Measurements from ENCODE around the gene PDCD2.

The PDCD2 gene

DNA sequence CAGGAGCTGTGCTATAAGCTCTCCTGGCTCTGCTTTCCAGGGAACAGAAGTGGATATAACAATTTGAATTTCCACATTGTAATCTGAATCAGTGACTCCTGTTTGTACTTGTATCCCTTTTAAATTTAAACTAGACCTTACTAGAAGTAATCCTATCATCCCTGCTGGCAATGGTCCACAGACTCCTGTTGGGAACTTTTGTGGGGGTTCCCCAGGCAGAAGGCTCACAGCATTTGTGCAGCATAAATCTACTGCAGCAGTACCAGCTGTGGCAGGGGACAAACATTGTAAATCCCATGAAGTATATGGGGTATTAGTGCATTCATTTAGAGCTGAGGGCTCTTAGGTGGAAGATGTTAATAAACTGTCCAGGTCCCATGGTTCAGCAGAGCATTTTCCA, 12.0 kb upstream of the PDCD2 start (continued):
- TF ChIP-seq, protein P1, sequence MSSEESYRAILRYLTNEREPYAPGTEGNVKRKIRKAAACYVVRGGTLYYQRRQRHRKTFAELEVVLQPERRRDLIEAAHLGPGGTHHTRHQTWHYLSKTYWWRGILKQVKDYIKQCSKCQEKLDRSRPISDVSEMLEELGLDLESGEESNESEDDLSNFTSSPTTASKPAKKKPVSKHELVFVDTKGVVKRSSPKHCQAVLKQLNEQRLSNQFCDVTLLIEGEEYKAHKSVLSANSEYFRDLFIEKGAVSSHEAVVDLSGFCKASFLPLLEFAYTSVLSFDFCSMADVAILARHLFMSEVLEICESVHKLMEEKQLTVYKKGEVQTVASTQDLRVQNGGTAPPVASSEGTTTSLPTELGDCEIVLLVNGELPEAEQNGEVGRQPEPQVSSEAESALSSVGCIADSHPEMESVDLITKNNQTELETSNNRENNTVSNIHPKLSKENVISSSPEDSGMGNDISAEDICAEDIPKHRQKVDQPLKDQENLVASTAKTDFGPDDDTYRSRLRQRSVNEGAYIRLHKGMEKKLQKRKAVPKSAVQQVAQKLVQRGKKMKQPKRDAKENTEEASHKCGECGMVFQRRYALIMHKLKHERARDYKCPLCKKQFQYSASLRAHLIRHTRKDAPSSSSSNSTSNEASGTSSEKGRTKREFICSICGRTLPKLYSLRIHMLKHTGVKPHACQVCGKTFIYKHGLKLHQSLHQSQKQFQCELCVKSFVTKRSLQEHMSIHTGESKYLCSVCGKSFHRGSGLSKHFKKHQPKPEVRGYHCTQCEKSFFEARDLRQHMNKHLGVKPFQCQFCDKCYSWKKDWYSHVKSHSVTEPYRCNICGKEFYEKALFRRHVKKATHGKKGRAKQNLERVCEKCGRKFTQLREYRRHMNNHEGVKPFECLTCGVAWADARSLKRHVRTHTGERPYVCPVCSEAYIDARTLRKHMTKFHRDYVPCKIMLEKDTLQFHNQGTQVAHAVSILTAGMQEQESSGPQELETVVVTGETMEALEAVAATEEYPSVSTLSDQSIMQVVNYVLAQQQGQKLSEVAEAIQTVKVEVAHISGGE (tag by site-specific recombination; conservative IDR thresholded peaks at IDR 0.05; ENCODE audit: low read depth) = no peak
- TF ChIP-seq HOXC10 (CRISPR knock-in tag; IDR thresholded peaks at IDR 0.05) (no peak), RBAK (tag by site-specific recombination; IDR thresholded peaks at IDR 0.05) (no peak), KLF9 (tag by site-specific recombination; IDR thresholded peaks at IDR 0.05; ENCODE audit: low read depth) (no peak), ZNF132 (tag by site-specific recombination; IDR thresholded peaks at IDR 0.05; ENCODE audit: borderline replicate concordance) (no peak), ZNF670 (tag by site-specific recombination; IDR thresholded peaks at IDR 0.05; ENCODE audit: low read depth) (no peak), ZNF266 (tag by site-specific recombination; IDR thresholded peaks at IDR 0.05; ENCODE audit: low read depth) (no peak)

DNA sequence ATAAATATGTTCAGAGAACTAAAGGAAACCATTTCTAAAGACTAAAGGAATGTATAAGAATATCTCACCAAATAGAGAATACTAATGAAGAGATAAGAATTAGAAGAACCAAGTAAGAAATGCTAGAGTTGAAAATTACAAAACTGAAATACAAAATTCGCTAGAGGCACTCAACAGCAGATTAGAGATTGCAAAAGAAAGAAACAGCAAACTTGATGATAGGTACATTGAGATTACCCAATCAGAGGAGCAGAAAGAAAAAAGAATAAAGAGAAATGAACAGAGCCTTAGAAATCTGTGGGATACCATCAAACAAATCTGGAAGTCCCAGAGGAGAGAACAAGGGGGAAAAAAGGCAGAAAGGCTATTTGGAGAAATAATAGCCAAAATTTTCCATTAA, 6.3 kb upstream of the PDCD2 start:
- ChIA-PET POLR2A (no interaction called here), CTCF (interaction anchor here (0.9 kb wide), 1 partner anchor 50 kb away, joined by 4 read pairs; no protein-coding TSS in a partner anchor)
- Histone ChIP-seq H3K27ac (ENCODE audit: extremely low read depth, low read depth, low read length) (no peak overlapping the region), H3K4me3 (ENCODE audit: low read depth, low read length) (no peak overlapping the region), H3K36me3 (ENCODE audit: control insufficient read depth in 2 of 2, insufficient read depth in 1 of 2, low read length in 2 of 2) (no peaks in the 10 kb centered on the region), H3K4me1 (ENCODE audit: control insufficient read depth, insufficient read depth, low read length) (no peaks in the 10 kb centered on the region), H3K9me3 (ENCODE audit: control insufficient read depth, insufficient read depth, low read depth, low read length) (no peaks in the 10 kb centered on the region)
- TF ChIP-seq, protein P2, sequence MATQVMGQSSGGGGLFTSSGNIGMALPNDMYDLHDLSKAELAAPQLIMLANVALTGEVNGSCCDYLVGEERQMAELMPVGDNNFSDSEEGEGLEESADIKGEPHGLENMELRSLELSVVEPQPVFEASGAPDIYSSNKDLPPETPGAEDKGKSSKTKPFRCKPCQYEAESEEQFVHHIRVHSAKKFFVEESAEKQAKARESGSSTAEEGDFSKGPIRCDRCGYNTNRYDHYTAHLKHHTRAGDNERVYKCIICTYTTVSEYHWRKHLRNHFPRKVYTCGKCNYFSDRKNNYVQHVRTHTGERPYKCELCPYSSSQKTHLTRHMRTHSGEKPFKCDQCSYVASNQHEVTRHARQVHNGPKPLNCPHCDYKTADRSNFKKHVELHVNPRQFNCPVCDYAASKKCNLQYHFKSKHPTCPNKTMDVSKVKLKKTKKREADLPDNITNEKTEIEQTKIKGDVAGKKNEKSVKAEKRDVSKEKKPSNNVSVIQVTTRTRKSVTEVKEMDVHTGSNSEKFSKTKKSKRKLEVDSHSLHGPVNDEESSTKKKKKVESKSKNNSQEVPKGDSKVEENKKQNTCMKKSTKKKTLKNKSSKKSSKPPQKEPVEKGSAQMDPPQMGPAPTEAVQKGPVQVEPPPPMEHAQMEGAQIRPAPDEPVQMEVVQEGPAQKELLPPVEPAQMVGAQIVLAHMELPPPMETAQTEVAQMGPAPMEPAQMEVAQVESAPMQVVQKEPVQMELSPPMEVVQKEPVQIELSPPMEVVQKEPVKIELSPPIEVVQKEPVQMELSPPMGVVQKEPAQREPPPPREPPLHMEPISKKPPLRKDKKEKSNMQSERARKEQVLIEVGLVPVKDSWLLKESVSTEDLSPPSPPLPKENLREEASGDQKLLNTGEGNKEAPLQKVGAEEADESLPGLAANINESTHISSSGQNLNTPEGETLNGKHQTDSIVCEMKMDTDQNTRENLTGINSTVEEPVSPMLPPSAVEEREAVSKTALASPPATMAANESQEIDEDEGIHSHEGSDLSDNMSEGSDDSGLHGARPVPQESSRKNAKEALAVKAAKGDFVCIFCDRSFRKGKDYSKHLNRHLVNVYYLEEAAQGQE (tag by site-specific recombination; IDR thresholded peaks at IDR 0.05) = no peak
- TF ChIP-seq, protein P3, sequence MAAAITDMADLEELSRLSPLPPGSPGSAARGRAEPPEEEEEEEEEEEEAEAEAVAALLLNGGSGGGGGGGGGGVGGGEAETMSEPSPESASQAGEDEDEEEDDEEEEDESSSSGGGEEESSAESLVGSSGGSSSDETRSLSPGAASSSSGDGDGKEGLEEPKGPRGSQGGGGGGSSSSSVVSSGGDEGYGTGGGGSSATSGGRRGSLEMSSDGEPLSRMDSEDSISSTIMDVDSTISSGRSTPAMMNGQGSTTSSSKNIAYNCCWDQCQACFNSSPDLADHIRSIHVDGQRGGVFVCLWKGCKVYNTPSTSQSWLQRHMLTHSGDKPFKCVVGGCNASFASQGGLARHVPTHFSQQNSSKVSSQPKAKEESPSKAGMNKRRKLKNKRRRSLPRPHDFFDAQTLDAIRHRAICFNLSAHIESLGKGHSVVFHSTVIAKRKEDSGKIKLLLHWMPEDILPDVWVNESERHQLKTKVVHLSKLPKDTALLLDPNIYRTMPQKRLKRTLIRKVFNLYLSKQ (tag by site-specific recombination; IDR thresholded peaks at IDR 0.05; ENCODE audit: borderline replicate concordance) = no peak
- TF ChIP-seq ZNF768 (tag by site-specific recombination; IDR thresholded peaks at IDR 0.05) (no peak), KLF10 (tag by site-specific recombination; IDR thresholded peaks at IDR 0.05) (no peak), ZNF121 (tag by site-specific recombination; IDR thresholded peaks at IDR 0.05) (no peak), ZNF302 (tag by site-specific recombination; IDR thresholded peaks at IDR 0.05; ENCODE audit: low read depth) (no peak), ZNF221 (tag by site-specific recombination; IDR thresholded peaks at IDR 0.05; ENCODE audit: borderline replicate concordance) (no peak), ZNF529 (tag by site-specific recombination; IDR thresholded peaks at IDR 0.05; ENCODE audit: insufficient replicate concordance) (no peak)
- TF ChIP-seq, protein P4, sequence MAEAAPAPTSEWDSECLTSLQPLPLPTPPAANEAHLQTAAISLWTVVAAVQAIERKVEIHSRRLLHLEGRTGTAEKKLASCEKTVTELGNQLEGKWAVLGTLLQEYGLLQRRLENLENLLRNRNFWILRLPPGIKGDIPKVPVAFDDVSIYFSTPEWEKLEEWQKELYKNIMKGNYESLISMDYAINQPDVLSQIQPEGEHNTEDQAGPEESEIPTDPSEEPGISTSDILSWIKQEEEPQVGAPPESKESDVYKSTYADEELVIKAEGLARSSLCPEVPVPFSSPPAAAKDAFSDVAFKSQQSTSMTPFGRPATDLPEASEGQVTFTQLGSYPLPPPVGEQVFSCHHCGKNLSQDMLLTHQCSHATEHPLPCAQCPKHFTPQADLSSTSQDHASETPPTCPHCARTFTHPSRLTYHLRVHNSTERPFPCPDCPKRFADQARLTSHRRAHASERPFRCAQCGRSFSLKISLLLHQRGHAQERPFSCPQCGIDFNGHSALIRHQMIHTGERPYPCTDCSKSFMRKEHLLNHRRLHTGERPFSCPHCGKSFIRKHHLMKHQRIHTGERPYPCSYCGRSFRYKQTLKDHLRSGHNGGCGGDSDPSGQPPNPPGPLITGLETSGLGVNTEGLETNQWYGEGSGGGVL (tag by site-specific recombination; IDR thresholded peaks at IDR 0.05) = no peak
